Measurements from ENCODE around the gene VWA8. TPM values are rescaled to one million over a fixed set of nuclear protein-coding genes. Genes with fewer than 3 reads are reported as not detected.
"Not testable (repeated sequence)": the region's sequence is repeated elsewhere in the genome, so short reads cannot be mapped to it uniquely, and the experiment has no call there.

VWA8 gene
- polyA plus RNA-seq, 1 donor (not counting 4 experiments of a cell fraction or from before 2014, with no cell fraction given), result 17.8 TPM

- FAIRE-seq, result no peak
- no peaks in the 10 kb centered on the region for H4K20me1 ChIP-seq (ENCODE audit: control insufficient read depth, extremely low read depth, insufficient read depth, low read length)
- dilution Hi-C loops (cut with MboI; ENCODE audit: extremely low pct_ligation_motif_present, low sequenced_read_pairs), result no loop called here
These were observed 339.0 kb downstream of the VWA8 start for GRCh38 chr13:41621716-41622431.

GRCh38 chr13:41617633-41618032 is 343.3 kb downstream of the VWA8 start:
- H2AFZ ChIP-seq (ENCODE audit: control insufficient read depth, low read length); H3K9me3 ChIP-seq (ENCODE audit: control insufficient read depth, low read depth, low read length); FAIRE-seq; H3K9ac ChIP-seq (ENCODE audit: control insufficient read depth, extremely low read depth, insufficient read depth, low read length); H3K79me2 ChIP-seq (ENCODE audit: control insufficient read depth, insufficient read depth, low read length); H3K9me1 ChIP-seq (ENCODE audit: control insufficient read depth, extremely low read depth, insufficient read depth, low read length); H3K4me3 ChIP-seq (ENCODE audit: control insufficient read depth in 2 of 3, extremely low read depth in 1 of 3, insufficient read depth in 2 of 3, low read depth in 1 of 3, low read length in 3 of 3); H4K20me1 ChIP-seq (ENCODE audit: control insufficient read depth, extremely low read depth, insufficient read depth, low read length); H3K27ac ChIP-seq (ENCODE audit: control insufficient read depth, insufficient read depth, low read length); DNase-seq (ENCODE audit: low read depth, low spot score); dilution Hi-C loops (cut with MboI; ENCODE audit: extremely low pct_ligation_motif_present, low sequenced_read_pairs); H3K4me2 ChIP-seq (ENCODE audit: control insufficient read depth, extremely low read depth, insufficient read depth, low read depth, low read length); H3K27me3 ChIP-seq (ENCODE audit: control insufficient read depth, extremely low read depth, insufficient read depth, low read length); H3K36me3 ChIP-seq (ENCODE audit: control insufficient read depth in 2 of 2, extremely low read depth in 1 of 2, insufficient read depth in 2 of 2, low read length in 2 of 2): not testable (repeated sequence)
- H3K4me1 ChIP-seq (ENCODE audit: control insufficient read depth, extremely low read depth, insufficient read depth, low read length), result peaks cover 11% of the 10 kb centered on the region

More at GRCh38 chr13:41621716-41622431, 339.0 kb downstream of the VWA8 start:
- no peaks in the 10 kb centered on the region for H3K36me3 ChIP-seq (ENCODE audit: control insufficient read depth in 2 of 2, extremely low read depth in 1 of 2, insufficient read depth in 2 of 2, low read length in 2 of 2)
- no peaks in the 10 kb centered on the region for H3K79me2 ChIP-seq (ENCODE audit: control insufficient read depth, insufficient read depth, low read length)
- no peak overlapping the region for H3K4me2 ChIP-seq (ENCODE audit: control insufficient read depth, extremely low read depth, insufficient read depth, low read depth, low read length)
- H3K4me3 ChIP-seq (ENCODE audit: control insufficient read depth in 2 of 3, extremely low read depth in 1 of 3, insufficient read depth in 2 of 3, low read depth in 1 of 3, low read length in 3 of 3), result no peak overlapping the region
- DNase-seq (ENCODE audit: low read depth, low spot score), result no peak
- TF ChIP-seq EZH2 (IDR thresholded peaks at IDR 0.05; ENCODE audit: low read length) (no peak), CTCF (optimal IDR thresholded peaks at IDR 0.05 in 1 of 3, IDR thresholded peaks at IDR 0.05 in 1 of 3, conservative IDR thresholded peaks at IDR 0.05 in 1 of 3; ENCODE audit: extremely low read depth in 1 of 3, insufficient read depth in 2 of 3, low read length in 3 of 3) (no peak)
- no peak overlapping the region for H3K9ac ChIP-seq (ENCODE audit: control insufficient read depth, extremely low read depth, insufficient read depth, low read length)
- no peak overlapping the region for H2AFZ ChIP-seq (ENCODE audit: control insufficient read depth, low read length)
- no peak overlapping the region for H3K27ac ChIP-seq (ENCODE audit: control insufficient read depth, insufficient read depth, low read length)
- no peaks in the 10 kb centered on the region for H3K9me3 ChIP-seq (ENCODE audit: control insufficient read depth, low read depth, low read length)
- no peaks in the 10 kb centered on the region for H3K9me1 ChIP-seq (ENCODE audit: control insufficient read depth, extremely low read depth, insufficient read depth, low read length)
- no peaks in the 10 kb centered on the region for H3K27me3 ChIP-seq (ENCODE audit: control insufficient read depth, extremely low read depth, insufficient read depth, low read length)
- H3K4me1 ChIP-seq (ENCODE audit: control insufficient read depth, extremely low read depth, insufficient read depth, low read length), result no peaks in the 10 kb centered on the region

- dilution Hi-C loops (cut with MboI; ENCODE audit: extremely low pct_ligation_motif_present, low sequenced_read_pairs), result no loop called here
- H3K9ac ChIP-seq (ENCODE audit: control insufficient read depth, extremely low read depth, insufficient read depth, low read length), result no peak overlapping the region
- H4K20me1 ChIP-seq (ENCODE audit: control insufficient read depth, extremely low read depth, insufficient read depth, low read length), result no peaks in the 10 kb centered on the region
- FAIRE-seq (no peak), DNase-seq (ENCODE audit: low read depth, low spot score) (no peak)
- no peaks in the 10 kb centered on the region for H3K9me3 ChIP-seq (ENCODE audit: control insufficient read depth, low read depth, low read length)
- H3K4me1 ChIP-seq (ENCODE audit: control insufficient read depth, extremely low read depth, insufficient read depth, low read length), result peaks cover 15% of the 10 kb centered on the region
- no peaks in the 10 kb centered on the region for H3K79me2 ChIP-seq (ENCODE audit: control insufficient read depth, insufficient read depth, low read length)
- H3K4me2 ChIP-seq (ENCODE audit: control insufficient read depth, extremely low read depth, insufficient read depth, low read depth, low read length), result no peak overlapping the region
- no peaks in the 10 kb centered on the region for H3K27me3 ChIP-seq (ENCODE audit: control insufficient read depth, extremely low read depth, insufficient read depth, low read length)
- no peak overlapping the region for H3K4me3 ChIP-seq (ENCODE audit: control insufficient read depth in 2 of 3, extremely low read depth in 1 of 3, insufficient read depth in 2 of 3, low read depth in 1 of 3, low read length in 3 of 3)
- TF ChIP-seq EZH2 (IDR thresholded peaks at IDR 0.05; ENCODE audit: low read length) (no peak), CTCF (optimal IDR thresholded peaks at IDR 0.05 in 1 of 3, IDR thresholded peaks at IDR 0.05 in 1 of 3, conservative IDR thresholded peaks at IDR 0.05 in 1 of 3; ENCODE audit: extremely low read depth in 1 of 3, insufficient read depth in 2 of 3, low read length in 3 of 3) (no peak)
- no peak overlapping the region for H2AFZ ChIP-seq (ENCODE audit: control insufficient read depth, low read length)
- H3K36me3 ChIP-seq (ENCODE audit: control insufficient read depth in 2 of 2, extremely low read depth in 1 of 2, insufficient read depth in 2 of 2, low read length in 2 of 2), result peaks cover 5 to 13% of the 10 kb centered on the region in 2 experiments
- peaks cover 2% of the 10 kb centered on the region for H3K9me1 ChIP-seq (ENCODE audit: control insufficient read depth, extremely low read depth, insufficient read depth, low read length)
- no peak overlapping the region for H3K27ac ChIP-seq (ENCODE audit: control insufficient read depth, insufficient read depth, low read length)
These were observed 344.8 kb downstream of the VWA8 start for GRCh38 chr13:41616151-41616550.
